H9 (cell line): ENCODE results near the gene ASCC1. TPM values are rescaled to one million over a fixed set of nuclear protein-coding genes. Genes with fewer than 3 reads are reported as not detected.
A peak's percentile ranks its signal among the peaks of the same experiment; 100 is the strongest.

ENCODE experiments used
- DNase-seq: peaks from one replicate; pipeline ENCODE4 v3.0.0-alpha.2; 2017
- H2AFZ ChIP-seq: one replicate; pipeline ENCODE4 v1.6.1; 2013; ENCODE audit warnings: mild to moderate bottlenecking, low read length, control low read depth, moderate library complexity
- H2AK5ac ChIP-seq: 2 replicates; pipeline ENCODE4 v1.6.1; 2013; ENCODE audit warnings: low read length, control low read depth, mixed read lengths; ENCODE audit not compliant: insufficient read length
- H2BK120ac ChIP-seq: one replicate; pipeline ENCODE4 v1.6.1; 2013; ENCODE audit warnings: low read depth, mild to moderate bottlenecking, low read length, control low read depth, inconsistent platforms; ENCODE audit not compliant: poor library complexity, severe bottlenecking
- H2BK12ac ChIP-seq: 2 replicates; pipeline ENCODE4 v1.6.1; 2013; ENCODE audit warnings: low read length, control low read depth, mixed read lengths, low read depth; ENCODE audit not compliant: insufficient read length
- H2BK15ac ChIP-seq: 2 replicates; pipeline ENCODE4 v1.6.1; 2013; ENCODE audit warnings: low read depth, low read length, control low read depth
- H2BK20ac ChIP-seq: one replicate; pipeline ENCODE4 v1.6.1; 2013; ENCODE audit warnings: low read depth, mild to moderate bottlenecking, low read length, control low read depth, inconsistent platforms; ENCODE audit not compliant: poor library complexity, severe bottlenecking
- H2BK5ac ChIP-seq: 2 replicates; pipeline ENCODE4 v1.6.1; 2013; ENCODE audit warnings: low read length, control low read depth, mixed read lengths; ENCODE audit not compliant: insufficient read length
- H3K14ac ChIP-seq: 2 replicates; pipeline ENCODE4 v1.6.1; 2013; ENCODE audit warnings: low read length, control low read depth; ENCODE audit not compliant: insufficient read depth
- H3K18ac ChIP-seq: 2 replicates; pipeline ENCODE4 v1.6.1; 2013; ENCODE audit warnings: low read depth, mild to moderate bottlenecking, mixed read lengths, low read length, control low read depth; ENCODE audit not compliant: insufficient read length
- H3K23ac ChIP-seq: 2 replicates; pipeline ENCODE4 v1.6.1; 2013; ENCODE audit warnings: low read length, control low read depth, mixed read lengths, low read depth; ENCODE audit not compliant: insufficient read length
- H3K23me2 ChIP-seq: 2 replicates; pipeline ENCODE4 v1.6.1; 2013; ENCODE audit warnings: low read depth, mild to moderate bottlenecking, mixed read lengths, low read length, control low read depth; ENCODE audit not compliant: insufficient read length, poor library complexity, severe bottlenecking
- H3K27ac ChIP-seq: 2 replicates; pipeline ENCODE4 v1.5.1; 2013; ENCODE audit warnings: low read length, control low read depth, mixed read lengths, low read depth; ENCODE audit not compliant: insufficient read length
- H3K27me3 ChIP-seq: 2 replicates; pipeline ENCODE4 v1.6.1; 2013; ENCODE audit warnings: low read length, control low read depth, inconsistent platforms; ENCODE audit not compliant: insufficient read depth
- H3K4ac ChIP-seq: 2 replicates; pipeline ENCODE4 v1.6.1; 2013; ENCODE audit warnings: low read depth, mild to moderate bottlenecking, control low read depth, inconsistent platforms, low read length, moderate library complexity
- H3K4me1 ChIP-seq: 2 replicates; pipeline ENCODE4 v1.6.1; 2013; ENCODE audit warnings: low read length, control low read depth, inconsistent platforms; ENCODE audit not compliant: insufficient read depth
- H3K4me2 ChIP-seq: 2 replicates; pipeline ENCODE4 v1.6.1; 2013; ENCODE audit warnings: low read length, control low read depth, mixed read lengths; ENCODE audit not compliant: insufficient read length, insufficient read depth
- H3K56ac ChIP-seq: 2 replicates; pipeline ENCODE4 v1.6.1; 2013; ENCODE audit warnings: low read depth, mild to moderate bottlenecking, mixed read lengths, low read length, control low read depth; ENCODE audit not compliant: insufficient read length
- H3K79me1 ChIP-seq: 2 replicates; pipeline ENCODE4 v1.6.1; 2013; ENCODE audit warnings: low read depth, mild to moderate bottlenecking, moderate library complexity, low read length, control low read depth, inconsistent platforms; ENCODE audit not compliant: insufficient read depth, poor library complexity, severe bottlenecking
- H3K79me2 ChIP-seq: 2 replicates; pipeline ENCODE4 v1.6.1; 2013; ENCODE audit warnings: low read length, control low read depth, inconsistent platforms; ENCODE audit not compliant: insufficient read depth
- H3K9ac ChIP-seq: 2 replicates; pipeline ENCODE4 v1.6.1; 2013; ENCODE audit warnings: low read length, control low read depth, mixed read lengths; ENCODE audit not compliant: insufficient read length; ENCODE audit errors: extremely low read depth
- H3K9me3 ChIP-seq: one replicate; pipeline ENCODE4 v1.6.1; 2013; ENCODE audit warnings: low read depth, low read length, inconsistent platforms; ENCODE audit not compliant: control insufficient read depth
- H3T11ph ChIP-seq: one replicate; pipeline ENCODE4 v1.6.1; 2013; ENCODE audit warnings: mild to moderate bottlenecking, low read length, control low read depth, inconsistent platforms
- H4K20me1 ChIP-seq: one replicate; pipeline ENCODE4 v1.6.1; 2013; ENCODE audit not compliant: control insufficient read depth, insufficient read length, insufficient read depth
- H4K5ac ChIP-seq: 2 replicates; pipeline ENCODE4 v1.6.1; 2013; ENCODE audit warnings: low read depth, mild to moderate bottlenecking, mixed read lengths, low read length, control low read depth; ENCODE audit not compliant: insufficient read length
- H4K8ac ChIP-seq: replicated peaks from 2 replicates; pipeline ENCODE4 v1.6.1; 2013; ENCODE audit warnings: low read length, control low read depth, mixed read lengths, low read depth; ENCODE audit not compliant: insufficient read length
- H4K91ac ChIP-seq: 2 replicates; pipeline ENCODE4 v1.6.1; 2013; ENCODE audit warnings: low read depth, mild to moderate bottlenecking, moderate library complexity, mixed read lengths, low read length, control low read depth; ENCODE audit not compliant: insufficient read length
- H3K27ac Mint-ChIP-seq, 3 experiments: 2 replicates in 2 of 3; 3 replicates in 1 of 3; pipeline ENCODE4 v1.8.0; 2020 to 2021; ENCODE audit warnings: mixed read lengths in 3 of 3, mild to moderate bottlenecking in 1 of 3, moderate library complexity in 1 of 3
- H3K27me3 Mint-ChIP-seq: 2 replicates; pipeline ENCODE4 v1.8.0; 2021; ENCODE audit warnings: low read depth, mild to moderate bottlenecking, moderate library complexity, mixed read lengths
- H3K36me3 Mint-ChIP-seq, 3 experiments: 2 replicates in 2 of 3; 3 replicates in 1 of 3; pipeline ENCODE4 v1.8.0; 2020 to 2021; ENCODE audit warnings: low read depth in 3 of 3, mixed read lengths in 3 of 3; ENCODE audit not compliant: insufficient read depth in 1 of 3
- H3K4me1 Mint-ChIP-seq, 2 experiments: 2 replicates each; pipeline ENCODE4 v1.8.0; 2020; ENCODE audit warnings: mixed read lengths in 2 of 2
- H3K4me3 Mint-ChIP-seq, 2 experiments: 2 replicates in 1 of 2; 3 replicates in 1 of 2; pipeline ENCODE4 v1.8.0; 2020 to 2021; ENCODE audit warnings: mild to moderate bottlenecking in 2 of 2, mixed read lengths in 2 of 2, moderate library complexity in 1 of 2
- H3K9me3 Mint-ChIP-seq, 2 experiments: 2 replicates in 1 of 2; 3 replicates in 1 of 2; pipeline ENCODE4 v1.8.0; 2020; ENCODE audit warnings: mild to moderate bottlenecking in 2 of 2, mixed read lengths in 2 of 2, moderate library complexity in 1 of 2
- WGBS: extraction: QIAGEN DNeasy Blood & Tissue Kit; methylation state at CpG from one replicate; pipeline ENCODE4 v1.1.7; 2013; ENCODE audit warnings: missing lambda C conversion rate, low lambda C conversion rate, mixed read lengths; ENCODE audit not compliant: insufficient read length; ENCODE audit errors: extremely low coverage; 5-methylcytosine and 5-hydroxymethylcytosine counted together
- total RNA-seq: library from RNA; stranded (reverse); gene quantifications from 2 replicates; pipeline ENCODE4 v1.2.1, GENCODE V29; 2021
- TF ChIP-seq, protein P1 (sequence below): fragments of 200-600 bp; sonication (generic); conservative IDR thresholded peaks from 3 replicates; pipeline ENCODE4 v1.8.0; 2021; ENCODE audit warnings: antibody characterized with exemption, mild to moderate bottlenecking

ASCC1 gene
- total RNA-seq, 1 experiment from 2014 or later, result 41.2 TPM

DNA sequence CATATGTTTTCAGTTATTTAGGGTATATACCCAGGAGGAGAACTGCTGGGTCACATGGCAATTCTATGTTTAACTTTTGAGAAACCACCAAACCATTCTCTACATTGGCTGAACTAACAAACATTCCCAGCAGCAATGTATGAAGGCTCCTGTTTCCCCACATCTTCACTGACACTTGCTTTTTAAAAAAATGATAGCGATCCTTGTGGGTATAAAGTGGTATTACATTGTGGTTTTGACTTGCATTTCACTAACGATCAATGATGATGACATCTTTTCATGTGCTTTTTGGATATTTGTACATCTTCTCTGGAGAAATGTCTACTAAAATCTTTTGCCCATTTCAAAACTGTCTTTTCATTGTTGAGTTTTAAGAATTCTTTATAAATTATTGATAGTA lies 51.5 kb downstream of the ASCC1 start:
- Histone ChIP-seq H3K79me1 (no peaks in the 10 kb centered on the region), H3K18ac (no peak overlapping the region), H3K4ac (no peak overlapping the region), H3K9ac (no peak overlapping the region), H2AFZ (no peak overlapping the region), H2AK5ac (no peak overlapping the region), H3K27ac (no peak overlapping the region), H2BK120ac (no peak overlapping the region), H2BK15ac (no peak overlapping the region), H4K8ac (no peak overlapping the region), H3K27me3 (no peaks in the 10 kb centered on the region), H3T11ph (no peak overlapping the region), H2BK20ac (no peak overlapping the region), H3K23ac (no peak overlapping the region), H4K91ac (no peak overlapping the region), H3K4me2 (no peak overlapping the region), H3K79me2 (no peaks in the 10 kb centered on the region), H4K20me1 (no peaks in the 10 kb centered on the region), H3K14ac (no peak overlapping the region), H2BK5ac (no peak overlapping the region), H2BK12ac (no peak overlapping the region), H3K9me3 (no peaks in the 10 kb centered on the region), H3K56ac (no peak overlapping the region), H3K23me2 (no peaks in the 10 kb centered on the region), H3K4me1 (no peaks in the 10 kb centered on the region), H4K5ac (no peak overlapping the region)
- no peaks in the 10 kb centered on the region for H3K4me1 Mint-ChIP-seq
- no peak overlapping the region for H3K27ac Mint-ChIP-seq
- no peaks in the 10 kb centered on the region for H3K9me3 Mint-ChIP-seq
- H3K36me3 Mint-ChIP-seq, result peaks cover 0 to 8% (median 3%) of the 10 kb centered on the region in 3 experiments; a peak in 3 of 7 replicates
- no peak overlapping the region for H3K4me3 Mint-ChIP-seq
- TF ChIP-seq, protein P1, sequence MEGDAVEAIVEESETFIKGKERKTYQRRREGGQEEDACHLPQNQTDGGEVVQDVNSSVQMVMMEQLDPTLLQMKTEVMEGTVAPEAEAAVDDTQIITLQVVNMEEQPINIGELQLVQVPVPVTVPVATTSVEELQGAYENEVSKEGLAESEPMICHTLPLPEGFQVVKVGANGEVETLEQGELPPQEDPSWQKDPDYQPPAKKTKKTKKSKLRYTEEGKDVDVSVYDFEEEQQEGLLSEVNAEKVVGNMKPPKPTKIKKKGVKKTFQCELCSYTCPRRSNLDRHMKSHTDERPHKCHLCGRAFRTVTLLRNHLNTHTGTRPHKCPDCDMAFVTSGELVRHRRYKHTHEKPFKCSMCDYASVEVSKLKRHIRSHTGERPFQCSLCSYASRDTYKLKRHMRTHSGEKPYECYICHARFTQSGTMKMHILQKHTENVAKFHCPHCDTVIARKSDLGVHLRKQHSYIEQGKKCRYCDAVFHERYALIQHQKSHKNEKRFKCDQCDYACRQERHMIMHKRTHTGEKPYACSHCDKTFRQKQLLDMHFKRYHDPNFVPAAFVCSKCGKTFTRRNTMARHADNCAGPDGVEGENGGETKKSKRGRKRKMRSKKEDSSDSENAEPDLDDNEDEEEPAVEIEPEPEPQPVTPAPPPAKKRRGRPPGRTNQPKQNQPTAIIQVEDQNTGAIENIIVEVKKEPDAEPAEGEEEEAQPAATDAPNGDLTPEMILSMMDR, result peak; percentile 45; the same call in 2 of the 3 replicates
- no CpG with 5 or more reads among the region's 2 CpGs for WGBS
- DNase-seq, result no peak
- H3K27me3 Mint-ChIP-seq, result no peaks in the 10 kb centered on the region
